RWPE2 (cell line): ENCODE results near the gene TERT.

ENCODE experiments used
- ATAC-seq: fragments of 200-7000 bp; cut with Tn5 transposase; 3 replicates; pipeline ENCODE4 v1.9.1; 2021; ENCODE audit warnings: low read depth
- DNase-seq: peaks from one replicate; pipeline ENCODE4 v3.0.0-alpha.2; 2020; ENCODE audit warnings: low spot score
- H3K27ac ChIP-seq: fragments of 450-650 bp; 2 replicates; pipeline ENCODE4 v1.5.1; 2017; ENCODE audit warnings: mild to moderate bottlenecking; ENCODE audit not compliant: poor library complexity, severe bottlenecking
- H3K27me3 ChIP-seq: fragments of 250-450 bp; sonication (Bioruptor Pico); 2 replicates; pipeline ENCODE4 v1.5.1; 2021; ENCODE audit warnings: mild to moderate bottlenecking, moderate library complexity; ENCODE audit not compliant: insufficient read depth, poor library complexity, severe bottlenecking
- H3K36me3 ChIP-seq: fragments of 250-450 bp; sonication (Bioruptor Pico); 2 replicates; pipeline ENCODE4 v1.5.1; 2020; ENCODE audit warnings: low read depth, mild to moderate bottlenecking, moderate library complexity
- H3K4me1 ChIP-seq: fragments of 250-450 bp; sonication (Bioruptor Pico); 2 replicates; pipeline ENCODE4 v1.5.1; 2021; ENCODE audit warnings: mild to moderate bottlenecking, moderate library complexity; ENCODE audit not compliant: insufficient read depth, poor library complexity, severe bottlenecking
- H3K4me3 ChIP-seq: fragments of 250-450 bp; sonication (Bioruptor Pico); 2 replicates; pipeline ENCODE4 v1.5.1; 2021; ENCODE audit warnings: mild to moderate bottlenecking, moderate library complexity; ENCODE audit not compliant: severe bottlenecking
- H3K9me3 ChIP-seq: fragments of 250-450 bp; sonication (Bioruptor Pico); 2 replicates; pipeline ENCODE4 v1.5.1; 2021; ENCODE audit warnings: mild to moderate bottlenecking, moderate library complexity; ENCODE audit not compliant: severe bottlenecking
- CTCF ChIP-seq: fragments of 450-650 bp; IDR thresholded peaks from one replicate; pipeline ENCODE4 v1.5.1; 2017; ENCODE audit warnings: mild to moderate bottlenecking, moderate library complexity; ENCODE audit not compliant: poor library complexity, severe bottlenecking

TERT gene

GRCh38 chr5:1222147-1222546 lies 72.7 kb downstream of the TERT start:
- H3K27ac ChIP-seq: no peak overlapping the region
- no peaks in the 10 kb centered on the region for H3K9me3 ChIP-seq
- H3K4me1 ChIP-seq: no peaks in the 10 kb centered on the region
- DNase-seq: no peak
- no peak overlapping the region for H3K4me3 ChIP-seq
- H3K27me3 ChIP-seq: peaks cover 24% of the 10 kb centered on the region
- ATAC-seq: no peak
- TF ChIP-seq CTCF: no peak
- no peaks in the 10 kb centered on the region for H3K36me3 ChIP-seq

DNA sequence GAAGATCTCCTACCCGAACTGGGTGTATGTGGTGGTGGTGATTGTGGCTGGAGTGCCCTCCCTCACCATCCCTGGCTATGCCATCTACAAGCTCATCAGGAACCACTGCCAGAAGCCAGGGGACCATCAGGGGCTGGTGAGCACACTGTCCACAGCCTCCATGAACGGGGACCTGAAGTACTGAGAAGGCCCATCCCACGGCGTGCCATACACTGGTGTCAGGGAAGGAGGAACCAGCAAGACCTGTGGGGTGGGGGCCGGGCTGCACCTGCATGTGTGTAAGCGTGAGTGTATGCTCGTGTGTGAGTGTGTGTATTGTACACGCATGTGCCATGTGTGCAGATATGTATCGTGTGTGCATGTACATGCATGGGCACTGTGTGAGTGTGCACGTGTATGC lies 73.1 kb downstream of the TERT start:
- Histone ChIP-seq H3K4me1 (no peaks in the 10 kb centered on the region), H3K27ac (no peak overlapping the region), H3K27me3 (peaks cover 24% of the 10 kb centered on the region), H3K9me3 (no peaks in the 10 kb centered on the region), H3K4me3 (no peak overlapping the region), H3K36me3 (no peaks in the 10 kb centered on the region)
- TF ChIP-seq CTCF: no peak
- ATAC-seq: no peak
- no peak for DNase-seq

- TF ChIP-seq CTCF: no peak
- no peak for DNase-seq
- H3K4me3 ChIP-seq: no peak overlapping the region
- H3K27me3 ChIP-seq: peaks cover 19% of the 10 kb centered on the region
- ATAC-seq: no peak
- H3K36me3 ChIP-seq: no peaks in the 10 kb centered on the region
- H3K9me3 ChIP-seq: no peaks in the 10 kb centered on the region
- H3K27ac ChIP-seq: no peak overlapping the region
- H3K4me1 ChIP-seq: no peaks in the 10 kb centered on the region
Measured at GRCh38 chr5:1220831-1221230, 74.0 kb downstream of the TERT start.

DNA sequence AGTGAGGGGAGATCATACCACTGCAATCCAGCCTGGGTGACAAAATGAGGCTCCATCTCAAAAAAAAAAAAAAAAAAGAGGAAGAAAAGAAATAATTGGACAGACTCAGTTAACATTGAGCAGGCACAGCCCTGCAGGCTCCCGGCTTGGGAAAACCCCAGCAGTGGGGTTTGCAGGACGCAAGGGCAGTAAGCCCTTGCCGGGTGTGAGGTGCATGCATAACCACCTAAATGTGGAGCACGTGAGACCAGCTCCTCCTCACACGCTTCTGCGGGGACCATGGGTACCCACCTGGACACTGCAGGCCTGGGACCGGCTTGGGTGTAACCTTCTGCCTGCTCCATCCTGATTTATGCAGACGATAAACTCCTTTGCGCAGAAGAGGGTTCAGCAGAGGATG lies 74.5 kb downstream of the TERT start:
- TF ChIP-seq CTCF: no peak
- Histone ChIP-seq H3K4me3 (no peak overlapping the region), H3K36me3 (no peaks in the 10 kb centered on the region), H3K27ac (no peak overlapping the region), H3K27me3 (peaks cover 14% of the 10 kb centered on the region), H3K9me3 (no peaks in the 10 kb centered on the region), H3K4me1 (no peaks in the 10 kb centered on the region)
- DNase-seq: no peak
- no peak for ATAC-seq

- Histone ChIP-seq H3K27ac (no peak overlapping the region), H3K27me3 (peaks cover 9% of the 10 kb centered on the region), H3K9me3 (no peaks in the 10 kb centered on the region), H3K4me3 (no peak overlapping the region), H3K4me1 (no peaks in the 10 kb centered on the region), H3K36me3 (no peaks in the 10 kb centered on the region)
- TF ChIP-seq CTCF: no peak
- ATAC-seq (no peak), DNase-seq (no peak)
Measured at GRCh38 chr5:1219768-1220100, 75.1 kb downstream of the TERT start.
